ENCODE results near the gene NCAPD2.
A peak's percentile ranks its signal among the peaks of the same experiment; 100 is the strongest.

The NCAPD2 gene

GRCh38 chr12:6538420-6539313 is 44.8 kb downstream of the NCAPD2 start:
- Histone ChIP-seq H3K4me1 (ENCODE audit: control insufficient read depth in 1 of 2, insufficient read depth in 1 of 2, low read depth in 1 of 2, low read length in 1 of 2) (peaks cover 73 to 77% of the 10 kb centered on the region in 2 experiments), H3K27ac (peak overlapping the region; percentile 97), H3K36me3 (peaks cover 66% of the 10 kb centered on the region), H3K9me3 (no peaks in the 10 kb centered on the region), H3K27me3 (no peaks in the 10 kb centered on the region), H3K4me3 (ENCODE audit: low read depth in 1 of 2, low read length in 1 of 2) (peak overlapping the region in 1 of 2 experiments; percentile 5)
- TF ChIP-seq CTCF (IDR thresholded peaks at IDR 0.05): no peak

GRCh38 chr12:6539314-6539682 is 45.4 kb downstream of the NCAPD2 start:
- Histone ChIP-seq H3K36me3 (peaks cover 68% of the 10 kb centered on the region), H3K27ac (peak overlapping the region; percentile 97), H3K4me1 (ENCODE audit: control insufficient read depth in 1 of 2, insufficient read depth in 1 of 2, low read depth in 1 of 2, low read length in 1 of 2) (peaks cover 68 to 72% of the 10 kb centered on the region in 2 experiments), H3K27me3 (no peaks in the 10 kb centered on the region), H3K4me3 (ENCODE audit: low read depth in 1 of 2, low read length in 1 of 2) (no peak overlapping the region), H3K9me3 (no peaks in the 10 kb centered on the region)
- TF ChIP-seq CTCF (IDR thresholded peaks at IDR 0.05): no peak

GRCh38 chr12:6539707-6540134 is 45.8 kb downstream of the NCAPD2 start:
- peaks cover 68 to 72% of the 10 kb centered on the region in 2 experiments for H3K4me1 ChIP-seq (ENCODE audit: control insufficient read depth in 1 of 2, insufficient read depth in 1 of 2, low read depth in 1 of 2, low read length in 1 of 2)
- H3K27me3 ChIP-seq: no peaks in the 10 kb centered on the region
- no peak for TF ChIP-seq CTCF (IDR thresholded peaks at IDR 0.05)
- no peaks in the 10 kb centered on the region for H3K9me3 ChIP-seq
- H3K27ac ChIP-seq: peak overlapping the region; percentile 97
- no peak overlapping the region for H3K4me3 ChIP-seq (ENCODE audit: low read depth in 1 of 2, low read length in 1 of 2)
- H3K36me3 ChIP-seq: peaks cover 73% of the 10 kb centered on the region

- peak overlapping the region; percentile 38 to 47 for H3K4me3 ChIP-seq (ENCODE audit: low read depth in 1 of 2, low read length in 1 of 2)
- peaks cover 67 to 70% of the 10 kb centered on the region in 2 experiments for H3K4me1 ChIP-seq (ENCODE audit: control insufficient read depth in 1 of 2, insufficient read depth in 1 of 2, low read depth in 1 of 2, low read length in 1 of 2)
- no peak for TF ChIP-seq CTCF (IDR thresholded peaks at IDR 0.05)
These were observed 46.4 kb downstream of the NCAPD2 start for GRCh38 chr12:6540181-6540877.

GRCh38 chr12:6541371-6542165 is 47.7 kb downstream of the NCAPD2 start:
- Histone ChIP-seq H3K9me3 (no peaks in the 10 kb centered on the region), H3K4me3 (ENCODE audit: low read depth in 1 of 2, low read length in 1 of 2) (no peak overlapping the region), H3K4me1 (ENCODE audit: control insufficient read depth in 1 of 2, insufficient read depth in 1 of 2, low read depth in 1 of 2, low read length in 1 of 2) (peaks cover 54 to 57% of the 10 kb centered on the region in 2 experiments), H3K27ac (peak overlapping the region; percentile 97), H3K36me3 (peaks cover 78% of the 10 kb centered on the region), H3K27me3 (no peaks in the 10 kb centered on the region)
- no peak for TF ChIP-seq CTCF (IDR thresholded peaks at IDR 0.05)

More at GRCh38 chr12:6540181-6540877, 46.4 kb downstream of the NCAPD2 start:
- Histone ChIP-seq H3K27ac (peak overlapping the region; percentile 97), H3K27me3 (no peaks in the 10 kb centered on the region), H3K9me3 (no peaks in the 10 kb centered on the region), H3K36me3 (peaks cover 75% of the 10 kb centered on the region)

All from neutrophil (primary cell).